DMS114 treated with DMSO at 0.1 percent for 48 hours (cell line): Measurements from ENCODE around the gene PHKG1.
"Not testable (repeated sequence)": the region's sequence is repeated elsewhere in the genome, so short reads cannot be mapped to it uniquely, and the experiment has no call there.

ENCODE experiments used
- DNase-seq: peaks from one replicate; lab custom pipeline; 2025; ENCODE audit not compliant: unreplicated experiment; lab: John Stamatoyannopoulos, UW

The PHKG1 gene

DNA sequence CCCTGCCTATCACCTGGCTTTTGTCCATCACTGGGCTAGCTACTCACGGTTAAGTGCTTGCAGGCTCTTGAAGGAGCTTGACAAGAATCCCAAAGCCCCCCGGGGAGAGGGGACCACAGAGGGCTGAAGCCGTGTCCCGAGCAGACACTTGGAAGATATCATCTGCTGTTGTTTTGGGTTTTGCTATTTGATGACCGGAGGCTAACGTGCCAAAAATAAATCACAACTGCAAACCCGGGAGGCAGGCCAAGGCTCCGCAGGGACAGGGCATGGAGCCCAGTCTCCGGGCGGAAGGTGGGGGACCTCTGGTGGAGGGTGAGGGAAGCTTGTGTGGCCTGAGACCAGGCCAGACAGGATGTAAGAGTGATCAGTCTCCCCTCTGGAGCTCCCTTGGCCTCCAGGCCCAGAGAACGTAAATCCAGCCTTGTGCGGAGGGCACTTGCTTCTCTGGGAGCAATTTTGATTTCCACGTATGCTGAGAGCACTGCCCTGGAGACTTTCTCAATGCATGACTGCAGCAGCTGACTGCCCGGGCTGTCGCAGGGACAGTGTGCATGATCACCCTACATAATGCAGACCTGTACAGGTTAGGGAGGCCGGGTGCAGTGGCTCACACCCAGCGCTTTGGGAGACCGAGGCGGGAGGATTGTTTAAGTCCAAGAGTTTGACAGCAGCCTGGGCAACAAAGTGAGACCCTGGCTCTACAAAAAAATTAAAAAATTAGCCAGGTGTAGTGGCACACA is at the start of gene PHKG1:
TSS of gene PHKG1 (minus strand) at position 164 of the 743 bp plus-strand sequence. CDS start 4,011 bp downstream, outside the sequence.
- no peak for DNase-seq

DNA sequence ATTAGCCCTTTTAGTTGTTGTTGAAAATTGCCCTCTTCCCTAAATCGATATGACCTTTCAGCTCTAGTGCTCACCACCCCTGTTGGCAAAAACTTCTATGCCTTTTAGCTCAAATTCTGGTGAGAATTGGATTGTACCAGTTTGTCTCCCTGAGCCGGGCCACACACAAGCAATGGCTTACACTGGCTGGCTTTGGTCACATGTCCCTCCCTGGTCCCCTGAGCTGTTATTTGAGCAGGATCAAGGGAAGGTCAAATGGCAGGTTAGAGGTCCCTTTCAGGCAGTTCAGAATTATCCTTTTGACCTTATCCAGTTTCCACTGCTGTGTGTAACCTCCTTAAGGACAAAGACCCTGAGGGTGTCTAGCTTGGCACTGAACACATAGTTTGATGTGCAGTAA is 38.3 kb upstream of the PHKG1 start:
- not testable (repeated sequence) for DNase-seq

DNA sequence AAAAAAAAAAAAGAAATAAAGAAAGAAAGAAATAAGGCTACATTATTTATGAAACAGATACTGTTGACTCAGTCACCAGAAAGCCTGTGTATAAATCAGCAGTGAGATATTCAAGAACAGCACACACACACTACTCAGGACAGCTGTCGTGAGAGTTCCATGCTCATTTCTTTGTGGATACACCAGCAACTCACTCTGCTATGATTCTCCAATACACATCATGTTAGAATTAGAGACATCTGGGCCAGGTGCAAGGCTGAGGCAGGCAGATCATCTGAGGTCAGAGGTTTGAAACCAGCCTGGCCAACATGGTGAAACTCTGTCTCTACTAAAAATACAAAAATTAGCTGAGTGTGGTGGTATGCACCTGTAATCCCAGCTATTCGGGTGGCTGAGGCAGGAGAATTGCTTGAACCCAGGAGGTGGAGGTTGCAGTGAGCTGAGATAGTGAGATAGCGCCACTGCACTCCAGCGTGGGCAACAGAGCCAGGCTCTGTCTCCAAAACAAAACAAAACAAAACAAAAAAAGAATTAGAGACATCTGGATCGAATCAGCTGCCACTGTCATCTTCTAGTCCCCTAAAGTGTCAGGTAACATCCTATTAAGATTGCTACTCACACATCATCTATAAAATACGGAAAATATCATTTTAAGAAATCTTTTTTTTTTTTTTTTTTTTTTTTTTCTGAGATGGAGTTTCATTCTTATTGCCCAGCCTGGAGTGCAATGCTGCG is 34.7 kb upstream of the PHKG1 start:
- no peak for DNase-seq

DNA sequence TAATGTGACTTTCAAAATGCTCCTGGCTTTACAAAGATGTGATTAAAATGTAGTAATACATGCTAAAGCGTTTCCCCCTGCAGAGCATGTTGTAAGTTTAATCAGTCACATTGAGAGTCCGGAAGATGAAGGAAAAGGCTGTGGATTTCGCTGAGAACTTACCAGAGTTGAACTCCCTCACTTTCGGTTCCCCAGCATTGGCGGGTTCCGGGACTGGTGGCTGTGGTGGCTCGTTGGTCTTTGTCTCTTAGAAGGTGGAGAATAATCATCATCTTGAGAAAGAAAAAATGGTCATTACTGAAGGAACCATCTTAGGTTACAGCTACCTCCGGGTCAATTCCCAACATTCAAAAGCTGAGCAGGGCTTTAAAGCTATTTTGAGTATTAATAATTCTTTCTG is 33.1 kb upstream of the PHKG1 start:
- no peak for DNase-seq

DNA sequence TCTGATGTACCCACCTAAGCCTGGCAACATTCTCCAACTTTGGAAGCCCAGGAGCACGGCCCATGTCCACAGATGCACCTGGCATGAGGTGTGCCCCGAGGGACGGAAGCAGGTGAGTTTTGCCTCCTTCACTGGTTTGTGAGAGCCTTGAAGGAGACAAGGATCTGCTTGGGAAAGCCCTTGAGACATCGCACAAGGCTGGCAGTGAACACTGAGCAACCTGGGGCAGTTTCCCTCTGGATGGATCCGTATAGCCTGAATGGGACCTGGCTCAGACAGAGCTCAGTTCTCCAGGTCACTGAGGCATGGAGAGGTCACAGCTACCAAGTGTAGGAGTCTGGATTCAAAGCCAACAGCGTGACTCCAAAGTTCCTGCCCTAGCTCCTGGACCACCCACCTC is 32.2 kb upstream of the PHKG1 start:
- no peak for DNase-seq

DNA sequence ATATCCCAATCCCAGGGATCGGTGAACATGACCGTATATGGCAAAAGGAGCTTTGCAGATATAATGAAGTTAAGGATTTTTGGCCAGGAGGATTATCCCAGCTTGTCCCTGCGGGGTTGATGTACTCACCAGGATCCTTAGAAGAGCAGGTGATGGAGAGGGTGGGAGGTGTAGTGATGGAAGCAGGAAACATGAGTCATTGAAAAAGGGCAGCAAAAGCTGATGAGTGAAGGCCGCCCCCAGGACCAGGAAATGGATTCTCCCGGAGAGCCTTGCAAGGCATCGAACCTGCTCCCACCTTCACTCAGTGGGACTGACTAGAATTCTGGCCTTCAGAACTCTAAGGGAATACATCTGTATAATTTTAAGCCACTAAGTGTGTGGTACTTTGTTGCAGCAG is 28.7 kb upstream of the PHKG1 start:
- no peak for DNase-seq

DNA sequence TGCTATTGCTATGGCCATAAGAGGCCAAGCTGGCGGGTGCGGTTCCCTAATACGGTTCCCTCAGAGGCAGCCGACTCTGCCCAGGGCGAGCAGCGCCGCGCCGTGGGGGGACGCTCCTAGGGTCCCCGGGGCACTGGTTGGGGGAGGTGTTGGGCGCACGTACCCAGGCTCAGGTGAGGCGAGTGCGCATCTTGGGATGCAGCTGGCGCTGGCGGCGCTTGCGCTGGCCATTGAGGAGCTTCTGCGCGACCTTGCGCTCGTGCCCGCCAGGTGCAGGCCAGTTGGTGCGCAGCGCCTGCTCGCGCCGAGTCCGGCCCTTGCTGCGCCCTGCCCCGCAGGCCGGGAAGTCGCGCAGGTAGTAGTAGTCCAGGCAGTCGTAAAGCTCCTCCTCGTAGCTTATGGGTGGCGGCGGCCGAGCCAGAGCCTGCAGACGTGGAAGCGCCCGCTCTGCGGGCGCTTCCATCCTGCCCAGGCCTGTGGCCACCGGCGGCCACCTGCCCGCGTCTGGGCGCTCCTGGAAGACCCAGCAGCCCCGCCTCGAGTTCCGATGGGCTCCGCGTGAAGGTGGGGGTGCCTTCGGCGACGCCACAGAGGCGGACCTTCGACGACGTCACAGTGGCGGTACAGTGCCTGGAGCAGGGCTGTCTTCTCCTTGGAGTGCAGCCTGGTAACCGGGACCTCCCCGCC is 23.2 kb upstream of the PHKG1 start, which contains the start of gene NUPR2:
TSS of gene NUPR2 (minus strand) at position 566 of the 687 bp plus-strand sequence. CDS start at position 463, 103 bp downstream.
- DNase-seq, result no peak

DNA sequence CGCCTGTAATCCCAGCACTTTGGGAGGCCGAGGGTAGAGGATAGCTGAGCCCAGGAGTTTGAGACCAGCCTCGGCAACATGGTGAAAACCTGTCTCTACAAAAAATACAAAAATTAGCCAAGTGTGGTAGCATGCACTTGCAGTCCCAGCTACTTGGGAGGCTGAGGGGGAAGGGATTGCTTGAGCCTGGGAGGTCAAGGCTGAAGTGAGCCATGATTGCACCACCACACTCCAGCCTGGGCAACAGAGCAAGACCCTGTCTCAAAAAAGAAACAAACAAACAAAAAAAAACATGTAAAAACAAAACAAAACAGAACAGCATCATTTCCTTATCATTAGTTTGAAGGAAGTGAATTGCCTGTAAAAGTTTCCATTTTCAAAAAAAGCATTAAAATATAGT is 19.5 kb upstream of the PHKG1 start:
- not testable (repeated sequence) for DNase-seq

DNA sequence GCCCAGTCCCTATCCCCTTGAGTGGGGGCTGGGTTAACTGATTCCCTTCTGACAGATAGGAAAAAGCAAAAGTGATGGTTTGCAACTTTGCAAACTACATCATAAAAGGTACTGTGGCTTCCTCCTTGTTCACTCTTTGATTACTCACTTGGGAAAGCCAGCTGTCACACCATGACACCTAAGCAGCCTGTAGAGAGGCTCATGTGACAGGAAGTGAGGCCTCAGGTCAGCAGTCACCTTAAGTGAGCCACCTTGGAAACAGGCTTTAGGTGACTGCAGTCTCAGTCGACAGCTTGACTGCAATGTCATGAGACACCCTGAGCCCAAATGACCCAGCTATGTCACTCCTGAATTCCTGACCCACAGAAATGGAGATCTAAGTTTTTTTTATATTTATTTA is 17.9 kb upstream of the PHKG1 start:
- no peak for DNase-seq

DNA sequence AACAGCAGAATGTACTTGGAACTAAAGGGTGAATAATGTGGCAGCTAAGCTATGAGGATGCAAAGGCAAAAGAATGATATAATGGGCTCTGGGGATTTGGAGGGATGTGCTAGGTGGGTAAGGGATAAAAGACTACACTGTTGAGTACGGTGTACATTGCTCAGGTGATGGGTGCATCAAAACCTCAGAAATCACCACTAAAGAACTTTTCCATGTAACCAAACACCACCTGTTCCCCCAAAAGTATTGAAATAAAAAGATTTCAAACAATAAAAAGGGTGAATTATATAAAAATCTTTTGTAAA is 15.2 kb upstream of the PHKG1 start:
- no peak for DNase-seq

DNA sequence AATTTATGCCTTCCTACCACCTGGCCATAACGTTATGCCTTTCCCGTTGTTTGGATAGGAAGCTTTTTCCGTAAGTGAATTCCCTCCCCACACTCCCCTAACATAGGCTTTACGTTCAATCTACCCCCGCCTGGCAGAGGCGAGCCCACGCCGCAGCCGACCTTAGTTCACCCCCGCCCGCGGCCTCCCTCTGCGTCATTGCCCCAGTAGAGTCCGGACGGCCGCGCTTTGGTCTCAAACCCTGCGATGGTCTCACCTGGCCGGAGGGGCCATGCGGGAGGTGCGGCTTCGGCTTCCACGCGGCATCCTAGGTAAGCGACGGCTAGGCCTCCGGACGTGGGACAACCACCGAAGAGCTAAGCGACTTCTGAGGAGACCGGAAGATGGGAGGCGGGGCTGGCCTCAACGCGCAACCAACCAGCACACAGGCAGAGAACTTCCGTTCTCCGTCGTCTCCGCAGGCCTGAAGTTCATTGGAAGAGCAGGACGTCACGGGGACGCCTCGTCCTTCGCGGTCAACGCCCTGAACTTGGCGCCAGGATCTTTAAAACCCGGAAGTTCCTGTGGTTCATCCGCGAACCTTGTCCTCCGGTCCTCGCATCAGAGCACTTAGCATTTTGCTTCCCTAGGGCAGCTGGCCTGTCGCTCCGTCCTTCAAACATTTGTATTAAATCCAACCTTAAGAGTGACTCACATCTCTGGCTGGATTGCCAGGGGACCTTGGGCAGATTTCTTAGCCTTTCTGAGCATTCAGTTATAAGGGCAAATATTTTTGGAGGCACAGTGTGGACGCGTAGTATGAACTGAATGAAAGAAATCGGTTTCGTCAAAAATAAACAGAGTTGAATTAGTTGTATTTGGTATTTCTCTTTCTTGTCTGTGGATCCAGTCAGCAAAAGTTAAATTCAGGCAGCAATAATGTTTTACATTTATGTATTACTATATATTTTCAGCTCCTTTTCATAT is 13.6 kb upstream of the PHKG1 start, which contains the start of gene CHCHD2:
TSS of gene CHCHD2 (minus strand) at position 369 of the 966 bp plus-strand sequence. CDS start at position 306, 63 bp downstream.
- peak; percentile 99 for DNase-seq

DNA sequence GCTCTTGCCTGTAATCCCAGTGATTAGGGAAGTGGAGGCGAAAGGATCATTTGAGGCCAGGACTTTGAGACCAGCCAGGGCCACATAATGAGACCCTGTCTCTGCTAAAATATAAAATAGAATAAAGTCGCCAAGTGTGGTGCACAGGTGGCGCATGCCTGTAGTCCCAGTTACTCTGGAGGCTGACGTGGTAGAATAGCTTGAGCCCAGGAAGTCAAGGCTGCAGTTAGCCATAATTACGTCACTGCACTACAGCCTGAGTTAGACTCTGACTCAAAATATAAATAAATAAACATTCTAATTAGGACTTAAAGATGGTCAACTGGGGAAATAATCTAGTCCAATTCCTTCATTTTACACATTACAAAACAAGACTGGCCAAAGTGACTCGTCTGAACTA is 12.8 kb upstream of the PHKG1 start:
- peak; percentile 25 for DNase-seq

DNA sequence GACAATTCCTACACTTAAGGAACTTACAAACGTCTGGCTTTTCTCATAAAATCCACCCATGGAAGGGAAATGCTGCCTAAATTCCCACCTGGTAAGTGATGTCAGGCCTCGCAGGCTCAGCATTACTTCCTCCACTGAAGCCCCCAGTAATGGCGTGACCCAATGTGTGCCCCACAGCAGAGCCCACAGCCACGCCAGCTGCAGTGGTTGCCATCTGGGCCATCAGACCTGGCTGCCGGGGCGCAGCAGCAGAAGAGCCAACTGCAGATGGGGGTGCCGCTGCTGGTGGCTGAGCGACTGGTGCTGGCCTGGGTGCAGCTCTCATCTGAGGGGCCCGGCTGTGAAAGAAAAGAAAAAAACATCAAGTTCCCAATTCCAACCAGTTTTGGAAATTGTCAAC is 11.4 kb upstream of the PHKG1 start:
- DNase-seq, result not testable (repeated sequence)

DNA sequence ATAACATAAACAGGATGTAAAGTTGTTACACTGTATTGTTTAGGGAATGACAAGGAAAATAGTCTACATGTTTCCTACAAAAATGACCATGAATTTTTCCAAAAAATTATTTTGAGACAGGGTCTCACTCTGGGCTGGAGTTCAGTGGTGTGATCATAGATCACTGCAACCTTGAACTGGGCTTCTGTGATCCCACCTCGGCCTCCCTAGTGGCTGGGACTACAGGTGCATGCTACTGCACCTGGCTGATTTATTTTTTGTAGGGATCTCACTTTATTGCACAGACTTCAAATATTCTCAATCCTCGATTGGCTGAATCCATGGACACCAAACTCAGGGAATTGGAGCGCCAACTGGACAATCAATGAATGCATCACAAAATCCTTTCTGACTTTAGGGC is 6.9 kb upstream of the PHKG1 start:
- no peak for DNase-seq

DNA sequence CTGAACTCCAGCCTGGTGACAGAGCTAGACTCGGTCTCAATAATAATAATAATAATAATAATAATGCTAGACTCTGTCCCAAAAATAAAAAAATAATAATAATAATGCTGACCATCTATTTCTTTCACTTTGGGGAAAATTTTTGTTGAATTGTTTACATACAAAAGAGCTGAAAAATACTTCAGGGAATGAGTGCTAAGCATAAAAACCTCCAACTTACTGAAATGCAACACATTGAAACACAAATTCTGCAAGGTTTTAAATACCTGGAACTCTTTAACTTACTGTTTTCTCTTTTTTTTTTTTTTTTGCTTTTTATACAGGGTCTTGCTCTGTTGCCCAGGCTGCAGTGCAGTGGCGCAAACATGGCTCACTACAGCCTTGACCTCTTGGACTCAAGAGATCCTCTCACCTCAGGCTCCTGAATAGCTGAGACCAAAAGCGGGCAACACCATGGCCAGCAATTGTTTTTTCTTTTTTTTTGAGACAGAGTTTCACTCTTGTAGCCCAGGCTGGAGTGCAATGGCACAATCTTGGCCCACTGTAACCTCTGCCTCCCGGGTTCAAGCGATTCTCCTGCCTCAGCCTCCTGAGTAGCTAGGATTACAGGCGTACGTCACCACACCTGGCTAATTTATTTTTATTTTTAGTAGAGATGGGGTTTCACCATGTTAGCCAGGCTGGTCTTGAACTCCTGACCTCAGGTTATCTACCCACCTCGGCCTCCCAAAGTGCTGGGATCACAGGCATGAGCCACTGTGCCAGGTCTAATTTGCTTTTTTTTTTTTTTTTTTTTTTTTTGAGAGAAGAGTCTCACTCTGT is 5.6 kb upstream of the PHKG1 start:
- not testable (repeated sequence) for DNase-seq

DNA sequence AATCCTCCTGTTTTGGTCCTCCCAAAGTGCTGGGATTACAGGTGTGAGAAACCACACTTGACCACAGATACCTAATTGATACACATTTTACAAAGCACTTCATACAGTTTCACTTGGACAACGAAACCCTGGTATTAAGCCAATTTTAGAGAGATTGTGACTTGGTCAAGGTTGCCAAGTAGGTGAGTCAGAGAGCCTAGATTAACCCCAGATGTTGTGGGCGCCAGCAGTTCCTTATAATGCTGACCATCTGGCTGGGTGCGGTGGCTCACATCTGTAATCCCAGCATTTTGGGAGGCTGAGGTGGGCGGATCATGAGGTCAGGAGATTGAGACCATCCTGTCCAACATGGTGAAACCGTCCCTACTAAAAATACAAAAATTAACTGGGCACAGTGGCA is 4.9 kb upstream of the PHKG1 start:
- DNase-seq, result no peak

DNA sequence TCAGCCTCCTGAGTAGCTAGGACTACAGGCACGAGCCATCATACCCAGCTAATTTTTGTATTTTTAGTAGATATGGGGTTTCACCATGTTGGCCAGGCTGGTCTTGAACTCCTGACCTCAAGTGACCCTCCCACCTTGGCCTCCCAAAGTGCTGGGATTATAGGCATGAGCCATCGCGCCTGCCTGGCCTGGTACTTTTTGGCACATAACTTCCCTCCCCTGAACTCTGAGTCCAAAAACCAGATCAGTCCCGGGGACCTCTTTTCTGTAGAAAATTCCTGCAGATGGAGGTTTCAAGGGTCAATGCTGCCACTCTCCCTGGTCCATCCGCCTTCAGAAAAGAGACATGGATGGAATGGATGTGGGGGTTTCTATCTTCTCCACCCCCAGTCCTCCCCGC is 364 bp downstream of the PHKG1 start:
- not testable (repeated sequence) for DNase-seq

DNA sequence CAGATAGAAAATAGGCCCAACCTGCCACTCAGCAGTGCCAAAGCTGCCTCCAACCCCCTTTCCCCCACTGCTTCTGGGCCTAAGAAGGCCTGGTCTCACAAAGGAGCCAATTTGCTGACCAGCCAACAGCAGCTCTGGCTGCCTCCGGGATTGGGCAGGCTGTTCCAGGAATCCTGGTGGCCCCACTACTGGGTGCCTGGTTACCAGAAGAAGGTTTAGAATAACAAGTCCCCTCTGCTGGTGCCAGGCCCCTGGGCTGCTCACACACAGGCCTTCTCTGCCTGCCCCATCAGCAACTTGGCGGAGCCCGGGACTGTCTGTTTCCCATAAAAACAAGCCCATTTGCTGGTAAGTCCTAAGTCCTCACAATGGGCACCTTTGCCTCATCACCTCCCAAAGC is 1.2 kb downstream of the PHKG1 start:
- no peak for DNase-seq

DNA sequence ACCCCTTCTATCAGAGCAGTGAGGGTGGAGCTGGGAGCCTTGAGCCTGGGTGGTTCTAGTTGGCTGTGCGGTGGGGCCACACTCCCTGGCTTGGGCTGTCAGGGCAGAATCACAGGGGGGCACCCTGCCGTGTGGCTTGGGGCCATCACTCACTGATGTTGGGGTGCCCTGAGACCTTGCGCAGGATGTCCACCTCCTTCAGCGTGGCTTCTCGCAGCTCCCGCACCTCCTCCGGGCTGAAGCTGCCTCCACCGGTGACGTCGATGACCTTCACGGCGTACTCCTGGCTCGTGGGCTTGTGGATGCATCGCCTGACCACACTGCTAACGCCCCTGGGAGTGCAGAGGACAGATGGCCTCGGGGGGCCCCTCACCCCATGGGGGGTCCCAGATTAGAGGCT is 5.3 kb downstream of the PHKG1 start:
- DNase-seq, result no peak

DNA sequence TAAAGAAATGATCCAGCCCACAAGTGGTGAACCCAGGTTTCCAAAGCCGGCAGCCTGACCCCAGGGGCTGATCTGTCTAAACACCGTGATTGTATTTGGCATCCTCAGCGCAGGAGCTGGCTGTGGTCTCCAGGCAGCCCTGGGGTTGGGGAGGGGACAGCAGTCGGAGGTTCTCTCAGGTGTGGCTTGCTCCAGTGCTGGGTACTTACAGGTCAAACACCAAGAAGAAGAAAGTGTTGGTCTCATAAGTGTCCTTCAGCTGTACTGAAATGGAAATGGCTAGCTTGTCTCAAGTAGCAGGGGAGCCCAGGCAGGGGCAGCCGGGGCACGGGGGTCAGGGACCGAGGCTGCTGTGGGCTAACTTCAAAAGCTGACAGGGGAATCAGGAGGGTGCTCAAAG is 6.0 kb downstream of the PHKG1 start:
- no peak for DNase-seq
